Keratinocyte (primary cell): Measurements from ENCODE around the gene KCNMA1. TPM values are rescaled to one million over a fixed set of nuclear protein-coding genes. Genes with fewer than 3 reads are reported as not detected.

ENCODE experiments used
- DNase-seq: peaks from one replicate; pipeline ENCODE4 v3.0.0-alpha.2; 2011; ENCODE audit warnings: low read depth, missing footprints, low spot score
- FAIRE-seq: peaks from 2 replicates; lab custom pipeline; 2011; peaks lifted over from hg19 to GRCh38; lab: Jason Lieb, UNC
- H2AFZ ChIP-seq: 2 replicates; pipeline ENCODE4 v1.6.0; 2012; ENCODE audit warnings: low read length, control low read depth, inconsistent platforms; ENCODE audit not compliant: control insufficient read depth
- H3K27ac ChIP-seq: 2 replicates; pipeline ENCODE4 v1.5.1; 2011; ENCODE audit warnings: low read length; ENCODE audit not compliant: control insufficient read depth, insufficient read depth
- H3K27me3 ChIP-seq: 3 replicates; pipeline ENCODE4 v1.6.0; 2011; ENCODE audit warnings: low read length; ENCODE audit not compliant: control insufficient read depth, insufficient read depth; ENCODE audit errors: extremely low read depth
- H3K36me3 ChIP-seq, 2 experiments: 2 replicates in 1 of 2; 3 replicates in 1 of 2; pipeline ENCODE4 v1.5.1; 2011; ENCODE audit warnings: low read length in 2 of 2, mild to moderate bottlenecking in 1 of 2; ENCODE audit not compliant: control insufficient read depth in 2 of 2, insufficient read depth in 2 of 2; ENCODE audit errors: extremely low read depth in 1 of 2
- H3K4me1 ChIP-seq: 3 replicates; pipeline ENCODE4 v1.5.1; 2011; ENCODE audit warnings: low read length; ENCODE audit not compliant: control insufficient read depth, insufficient read depth; ENCODE audit errors: extremely low read depth
- H3K4me2 ChIP-seq: 3 replicates; pipeline ENCODE4 v1.6.0; 2011; ENCODE audit warnings: low read depth, low read length; ENCODE audit not compliant: control insufficient read depth, insufficient read depth; ENCODE audit errors: extremely low read depth
- H3K4me3 ChIP-seq, 3 experiments: fragments of 200-600 bp in 1 of 3; sonication (generic) in 1 of 3; 2 replicates in 2 of 3; 3 replicates in 1 of 3; pipeline ENCODE4 v1.5.1; 2011 to 2016; ENCODE audit warnings: low read length in 3 of 3, mild to moderate bottlenecking in 3 of 3, control low read depth in 2 of 3, inconsistent platforms in 1 of 3, low read depth in 1 of 3, mixed read lengths in 1 of 3, mixed run types in 1 of 3, moderate library complexity in 1 of 3; ENCODE audit not compliant: control insufficient read depth in 2 of 3, insufficient read depth in 2 of 3; ENCODE audit errors: extremely low read depth in 1 of 3
- H3K79me2 ChIP-seq: 2 replicates; pipeline ENCODE4 v1.6.0; 2012; ENCODE audit warnings: low read length; ENCODE audit not compliant: control insufficient read depth, insufficient read depth
- H3K9ac ChIP-seq: 3 replicates; pipeline ENCODE4 v1.6.0; 2011; ENCODE audit warnings: low read length; ENCODE audit not compliant: control insufficient read depth, insufficient read depth; ENCODE audit errors: extremely low read depth
- H3K9me1 ChIP-seq: 3 replicates; pipeline ENCODE4 v1.6.0; 2011; ENCODE audit warnings: low read length; ENCODE audit not compliant: control insufficient read depth, insufficient read depth; ENCODE audit errors: extremely low read depth
- H3K9me3 ChIP-seq: 2 replicates; pipeline ENCODE4 v1.5.1; 2012; ENCODE audit warnings: low read depth, low read length; ENCODE audit not compliant: control insufficient read depth
- H4K20me1 ChIP-seq: 3 replicates; pipeline ENCODE4 v1.6.0; 2011; ENCODE audit warnings: low read length; ENCODE audit not compliant: control insufficient read depth, insufficient read depth; ENCODE audit errors: extremely low read depth
- CTCF ChIP-seq, 3 experiments: IDR thresholded peaks in 1 of 3; conservative IDR thresholded peaks in 1 of 3; optimal IDR thresholded peaks in 1 of 3; 2 replicates in 2 of 3; 3 replicates in 1 of 3; pipeline versions ENCODE3 to v1.5.1; 2011; ENCODE audit warnings: low read length in 3 of 3, mild to moderate bottlenecking in 3 of 3, moderate library complexity in 2 of 3, control low read depth in 1 of 3, inconsistent platforms in 1 of 3; ENCODE audit not compliant: insufficient read depth in 2 of 3; ENCODE audit errors: extremely low read depth in 1 of 3
- EZH2 ChIP-seq: IDR thresholded peaks from one replicate; pipeline ENCODE4 v1.6.1; 2012; ENCODE audit warnings: inconsistent platforms, mild to moderate bottlenecking, low read length, moderate library complexity
- dilution Hi-C: fragments of 300-500 bp; cut with MboI; formaldehyde crosslinking; loops from one replicate; pipeline ENCODE4 v1.7.0; 2020; ENCODE audit warnings: low sequenced_read_pairs; ENCODE audit not compliant: extremely low pct_ligation_motif_present
- polyA plus RNA-seq, 5 experiments: library from polyadenylated mRNA; depleted of rRNA in 3 of 5; stranded (reverse) in 3 of 5; stranded (forward) in 1 of 5; unstranded in 1 of 5; fragments of >200 nt; gene quantifications; 1 replicate in 1 of 5; 2 replicates in 3 of 5; 3 replicates in 1 of 5; pipeline versions ENCODE4 v1.2.1 to v1.2.3, GENCODE V29; 2011 to 2012; ENCODE audit warnings: missing spikeins in 2 of 5, low read depth in 1 of 5, low replicate concordance in 1 of 5

The KCNMA1 gene
- polyA plus RNA-seq, 1 donor (not counting 4 experiments of a cell fraction or from before 2014, with no cell fraction given) = 6.3 TPM

GRCh38 chr10:76959111-76959510 is 678.5 kb downstream of the KCNMA1 start:
- DNase-seq = no peak
- TF ChIP-seq CTCF (optimal IDR thresholded peaks at IDR 0.05 in 1 of 3, IDR thresholded peaks at IDR 0.05 in 1 of 3, conservative IDR thresholded peaks at IDR 0.05 in 1 of 3; ENCODE audit: extremely low read depth in 1 of 3, insufficient read depth in 2 of 3, low read length in 3 of 3) (no peak), EZH2 (no peak)
- Histone ChIP-seq H3K79me2 (no peaks in the 10 kb centered on the region), H3K4me3 (no peak overlapping the region), H3K27me3 (no peaks in the 10 kb centered on the region), H3K4me2 (no peak overlapping the region), H4K20me1 (no peaks in the 10 kb centered on the region), H3K4me1 (no peaks in the 10 kb centered on the region), H3K36me3 (no peaks in the 10 kb centered on the region), H3K9me3 (no peaks in the 10 kb centered on the region), H3K27ac (no peak overlapping the region), H3K9ac (no peak overlapping the region), H3K9me1 (no peaks in the 10 kb centered on the region), H2AFZ (no peak overlapping the region)
- dilution Hi-C loops = no loop called here
- FAIRE-seq = no peak

- no peaks in the 10 kb centered on the region for H4K20me1 ChIP-seq
These were observed 682.8 kb downstream of the KCNMA1 start for GRCh38 chr10:76954838-76955237.

More at GRCh38 chr10:76954838-76955237, 682.8 kb downstream of the KCNMA1 start:
- Histone ChIP-seq H3K9me1 (no peaks in the 10 kb centered on the region), H3K79me2 (no peaks in the 10 kb centered on the region), H3K27ac (no peak overlapping the region), H3K9ac (no peak overlapping the region), H3K4me3 (no peak overlapping the region), H3K9me3 (no peaks in the 10 kb centered on the region), H3K36me3 (no peaks in the 10 kb centered on the region), H2AFZ (no peak overlapping the region), H3K27me3 (no peaks in the 10 kb centered on the region), H3K4me1 (no peaks in the 10 kb centered on the region), H3K4me2 (no peak overlapping the region)
- dilution Hi-C loops = no loop called here
- no peak for FAIRE-seq
- no peak for TF ChIP-seq CTCF (optimal IDR thresholded peaks at IDR 0.05 in 1 of 3, IDR thresholded peaks at IDR 0.05 in 1 of 3, conservative IDR thresholded peaks at IDR 0.05 in 1 of 3; ENCODE audit: extremely low read depth in 1 of 3, insufficient read depth in 2 of 3, low read length in 3 of 3)
- TF ChIP-seq EZH2 = no peak
- no peak for DNase-seq
